Measurements from ENCODE around the gene PHC2.

- TF ChIP-seq CTCF (IDR thresholded peaks at IDR 0.05; ENCODE audit: poor library complexity): no peak
- TF ChIP-seq EZH2 (IDR thresholded peaks at IDR 0.05; ENCODE audit: borderline replicate concordance): no peak
Measured at GRCh38 chr1:33332357-33332789, 98.5 kb downstream of the PHC2 start.
